Activated naive CD8-positive, alpha-beta T cell (primary cell): ENCODE measurements around the gene ACTN2.

Experiments
- H3K27ac Mint-ChIP-seq: one replicate; pipeline ENCODE4 v1.8.0; 2021; ENCODE audit warnings: mixed read lengths
- H3K27me3 Mint-ChIP-seq: one replicate; pipeline ENCODE4 v1.8.0; 2021; ENCODE audit warnings: mixed read lengths
- H3K36me3 Mint-ChIP-seq: one replicate; pipeline ENCODE4 v1.8.0; 2021; ENCODE audit warnings: mixed read lengths
- H3K4me1 Mint-ChIP-seq: one replicate; pipeline ENCODE4 v1.8.0; 2021; ENCODE audit warnings: low read depth, mixed read lengths
- H3K4me3 Mint-ChIP-seq: one replicate; pipeline ENCODE4 v1.8.0; 2021; ENCODE audit warnings: mild to moderate bottlenecking, mixed read lengths
- H3K9me3 Mint-ChIP-seq: one replicate; pipeline ENCODE4 v1.8.0; 2021; ENCODE audit warnings: low read depth, mixed read lengths

ACTN2 gene

GRCh38 chr1:236744533-236744932 is 58.2 kb downstream of the ACTN2 start:
- no peaks in the 10 kb centered on the region for H3K9me3 Mint-ChIP-seq

GRCh38 chr1:236746785-236747184 is 60.5 kb downstream of the ACTN2 start:
- Mint-ChIP-seq H3K9me3 (no peaks in the 10 kb centered on the region), H3K4me3 (no peak overlapping the region), H3K27me3 (no peaks in the 10 kb centered on the region), H3K27ac (no peak overlapping the region), H3K36me3 (no peaks in the 10 kb centered on the region), H3K4me1 (no peaks in the 10 kb centered on the region)

More at GRCh38 chr1:236744533-236744932, 58.2 kb downstream of the ACTN2 start:
- Mint-ChIP-seq H3K27me3 (peaks cover 1% of the 10 kb centered on the region), H3K36me3 (no peaks in the 10 kb centered on the region), H3K27ac (no peak overlapping the region), H3K4me1 (no peaks in the 10 kb centered on the region), H3K4me3 (no peak overlapping the region)

DNA sequence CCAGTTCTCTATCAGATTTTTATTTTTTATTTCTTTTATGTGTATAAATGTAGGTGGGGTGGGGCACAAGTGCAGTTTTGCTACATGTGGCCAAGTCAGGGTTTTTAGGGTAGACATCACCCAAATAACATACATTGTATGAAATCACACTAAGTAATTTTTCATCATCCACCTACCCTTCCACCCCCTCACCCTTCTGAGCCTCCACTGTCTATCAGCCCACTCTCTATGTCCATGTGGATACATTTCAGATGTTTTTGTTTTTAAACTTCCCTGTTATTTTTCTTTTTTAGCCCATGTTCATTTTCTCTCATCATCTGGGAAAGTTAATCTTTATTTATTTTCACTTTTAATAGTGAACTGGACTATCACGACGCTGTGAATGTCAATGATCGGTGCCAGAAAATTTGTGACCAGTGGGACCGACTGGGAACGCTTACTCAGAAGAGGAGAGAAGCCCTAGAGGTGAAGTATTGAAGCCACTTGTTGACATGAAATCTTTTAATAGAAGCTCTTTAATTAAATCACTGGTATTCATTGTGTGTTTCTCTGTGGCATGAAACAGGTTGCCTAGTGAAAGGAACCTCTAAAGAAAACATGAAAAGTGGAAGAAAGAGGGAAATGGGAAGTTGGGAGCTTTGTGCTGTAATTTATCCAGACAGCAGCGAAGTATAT is 61.1 kb downstream of the ACTN2 start:
- H3K36me3 Mint-ChIP-seq = no peaks in the 10 kb centered on the region
- H3K27me3 Mint-ChIP-seq = no peaks in the 10 kb centered on the region
- H3K4me3 Mint-ChIP-seq = no peak overlapping the region
- no peaks in the 10 kb centered on the region for H3K4me1 Mint-ChIP-seq
- H3K9me3 Mint-ChIP-seq = no peaks in the 10 kb centered on the region
- H3K27ac Mint-ChIP-seq = no peak overlapping the region

- Mint-ChIP-seq H3K4me1 (no peaks in the 10 kb centered on the region), H3K36me3 (no peaks in the 10 kb centered on the region), H3K4me3 (no peak overlapping the region), H3K27me3 (no peaks in the 10 kb centered on the region), H3K9me3 (no peaks in the 10 kb centered on the region), H3K27ac (no peak overlapping the region)
Observed at GRCh38 chr1:236748268-236748870, 62.1 kb downstream of the ACTN2 start.

GRCh38 chr1:236750928-236751327 is 64.6 kb downstream of the ACTN2 start:
- no peaks in the 10 kb centered on the region for H3K4me1 Mint-ChIP-seq
- H3K4me3 Mint-ChIP-seq = no peak overlapping the region
- no peaks in the 10 kb centered on the region for H3K36me3 Mint-ChIP-seq
- H3K27ac Mint-ChIP-seq = no peak overlapping the region
- no peaks in the 10 kb centered on the region for H3K27me3 Mint-ChIP-seq
- no peaks in the 10 kb centered on the region for H3K9me3 Mint-ChIP-seq

- no peak overlapping the region for H3K27ac Mint-ChIP-seq
- H3K4me1 Mint-ChIP-seq = no peaks in the 10 kb centered on the region
- no peaks in the 10 kb centered on the region for H3K36me3 Mint-ChIP-seq
Observed at GRCh38 chr1:236751385-236751784, 65.1 kb downstream of the ACTN2 start.

DNA sequence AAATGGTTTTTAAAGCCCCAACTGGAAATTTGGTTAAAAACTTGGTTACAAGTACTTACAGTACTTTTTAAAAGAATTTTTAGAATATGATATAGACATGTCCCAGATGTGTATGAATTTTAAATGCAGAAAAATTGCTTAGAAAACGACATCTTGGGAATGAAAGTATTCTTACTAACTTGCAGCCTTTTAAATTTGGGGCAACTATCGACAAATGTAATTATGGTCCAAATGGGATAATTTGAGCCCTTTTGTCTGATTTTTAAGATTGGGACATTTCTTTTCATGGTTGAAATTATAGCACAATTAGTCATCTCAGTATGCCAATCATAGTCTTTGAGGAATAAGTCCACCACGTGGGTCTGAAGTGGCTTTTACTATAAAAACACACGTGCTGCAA is 65.6 kb downstream of the ACTN2 start:
- no peaks in the 10 kb centered on the region for H3K9me3 Mint-ChIP-seq
- H3K36me3 Mint-ChIP-seq = no peaks in the 10 kb centered on the region
- H3K27ac Mint-ChIP-seq = no peak overlapping the region
- H3K4me3 Mint-ChIP-seq = no peak overlapping the region
- H3K27me3 Mint-ChIP-seq = no peaks in the 10 kb centered on the region
- no peaks in the 10 kb centered on the region for H3K4me1 Mint-ChIP-seq

More at GRCh38 chr1:236751385-236751784, 65.1 kb downstream of the ACTN2 start:
- Mint-ChIP-seq H3K4me3 (no peak overlapping the region), H3K9me3 (no peaks in the 10 kb centered on the region), H3K27me3 (no peaks in the 10 kb centered on the region)

- H3K36me3 Mint-ChIP-seq = no peaks in the 10 kb centered on the region
- no peak overlapping the region for H3K4me3 Mint-ChIP-seq
- no peaks in the 10 kb centered on the region for H3K9me3 Mint-ChIP-seq
- H3K27me3 Mint-ChIP-seq = no peaks in the 10 kb centered on the region
- H3K27ac Mint-ChIP-seq = no peak overlapping the region
- H3K4me1 Mint-ChIP-seq = no peaks in the 10 kb centered on the region
Observed at GRCh38 chr1:236753516-236753915, 67.2 kb downstream of the ACTN2 start.

GRCh38 chr1:236753964-236754363 is 67.7 kb downstream of the ACTN2 start:
- Mint-ChIP-seq H3K9me3 (no peaks in the 10 kb centered on the region), H3K27ac (no peak overlapping the region), H3K36me3 (no peaks in the 10 kb centered on the region), H3K4me3 (no peak overlapping the region), H3K4me1 (no peaks in the 10 kb centered on the region), H3K27me3 (no peaks in the 10 kb centered on the region)

- Mint-ChIP-seq H3K36me3 (no peaks in the 10 kb centered on the region), H3K4me1 (peaks cover 2% of the 10 kb centered on the region), H3K27me3 (no peaks in the 10 kb centered on the region), H3K9me3 (no peaks in the 10 kb centered on the region), H3K27ac (no peak overlapping the region), H3K4me3 (no peak overlapping the region)
Observed at GRCh38 chr1:236754525-236755210, 68.4 kb downstream of the ACTN2 start.

GRCh38 chr1:236757640-236758039 is 71.3 kb downstream of the ACTN2 start:
- no peak overlapping the region for H3K4me3 Mint-ChIP-seq
- H3K27ac Mint-ChIP-seq = no peak overlapping the region
- H3K4me1 Mint-ChIP-seq = peaks cover 2% of the 10 kb centered on the region
- no peaks in the 10 kb centered on the region for H3K27me3 Mint-ChIP-seq
- H3K36me3 Mint-ChIP-seq = no peaks in the 10 kb centered on the region
- H3K9me3 Mint-ChIP-seq = no peaks in the 10 kb centered on the region

- H3K4me1 Mint-ChIP-seq = peaks cover 2% of the 10 kb centered on the region
- H3K9me3 Mint-ChIP-seq = no peaks in the 10 kb centered on the region
- H3K36me3 Mint-ChIP-seq = no peaks in the 10 kb centered on the region
- H3K27me3 Mint-ChIP-seq = no peaks in the 10 kb centered on the region
- no peak overlapping the region for H3K27ac Mint-ChIP-seq
- H3K4me3 Mint-ChIP-seq = no peak overlapping the region
Observed at GRCh38 chr1:236759252-236759859, 73.1 kb downstream of the ACTN2 start.

DNA sequence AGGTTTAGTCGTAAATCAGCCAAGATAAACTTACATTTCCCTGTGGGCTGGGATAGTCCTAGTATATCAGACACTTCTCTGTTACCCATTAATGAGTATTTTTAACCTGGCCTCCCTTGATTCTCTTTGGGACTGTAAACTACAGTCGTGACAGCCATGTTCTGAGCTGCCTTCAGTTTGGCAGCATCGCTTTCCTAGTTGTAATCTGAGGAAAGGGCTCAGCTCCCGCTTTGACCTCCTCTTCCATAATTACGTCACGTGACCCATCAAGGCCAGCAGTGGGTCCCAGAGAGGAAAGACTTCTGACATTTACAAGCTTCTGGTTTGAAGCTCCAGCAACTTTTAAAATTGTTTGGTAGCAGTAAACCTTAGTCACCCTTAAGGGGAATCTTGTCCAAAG is 74.2 kb downstream of the ACTN2 start:
- H3K27me3 Mint-ChIP-seq = no peaks in the 10 kb centered on the region
- H3K4me1 Mint-ChIP-seq = peaks cover 2% of the 10 kb centered on the region
- no peak overlapping the region for H3K27ac Mint-ChIP-seq
- no peak overlapping the region for H3K4me3 Mint-ChIP-seq
- H3K9me3 Mint-ChIP-seq = no peaks in the 10 kb centered on the region
- no peaks in the 10 kb centered on the region for H3K36me3 Mint-ChIP-seq

DNA sequence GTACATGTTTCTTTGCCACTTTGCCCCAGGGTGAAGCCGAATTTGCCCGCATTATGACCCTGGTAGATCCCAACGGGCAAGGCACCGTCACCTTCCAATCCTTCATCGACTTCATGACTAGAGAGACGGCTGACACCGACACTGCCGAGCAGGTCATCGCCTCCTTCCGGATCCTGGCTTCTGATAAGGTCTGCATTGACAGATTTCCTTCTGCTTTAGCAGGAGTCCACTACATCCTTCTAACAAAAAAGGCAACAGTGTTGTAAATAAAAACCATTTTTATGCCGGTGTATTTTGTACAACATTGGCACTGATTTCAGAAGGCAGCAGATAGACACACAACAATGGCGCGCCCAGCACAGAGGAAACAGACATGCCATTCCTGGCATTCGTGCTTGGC is 74.7 kb downstream of the ACTN2 start:
- Mint-ChIP-seq H3K27me3 (peaks cover 4% of the 10 kb centered on the region), H3K4me3 (no peak overlapping the region), H3K27ac (no peak overlapping the region), H3K36me3 (no peaks in the 10 kb centered on the region), H3K9me3 (no peaks in the 10 kb centered on the region), H3K4me1 (peaks cover 2% of the 10 kb centered on the region)

DNA sequence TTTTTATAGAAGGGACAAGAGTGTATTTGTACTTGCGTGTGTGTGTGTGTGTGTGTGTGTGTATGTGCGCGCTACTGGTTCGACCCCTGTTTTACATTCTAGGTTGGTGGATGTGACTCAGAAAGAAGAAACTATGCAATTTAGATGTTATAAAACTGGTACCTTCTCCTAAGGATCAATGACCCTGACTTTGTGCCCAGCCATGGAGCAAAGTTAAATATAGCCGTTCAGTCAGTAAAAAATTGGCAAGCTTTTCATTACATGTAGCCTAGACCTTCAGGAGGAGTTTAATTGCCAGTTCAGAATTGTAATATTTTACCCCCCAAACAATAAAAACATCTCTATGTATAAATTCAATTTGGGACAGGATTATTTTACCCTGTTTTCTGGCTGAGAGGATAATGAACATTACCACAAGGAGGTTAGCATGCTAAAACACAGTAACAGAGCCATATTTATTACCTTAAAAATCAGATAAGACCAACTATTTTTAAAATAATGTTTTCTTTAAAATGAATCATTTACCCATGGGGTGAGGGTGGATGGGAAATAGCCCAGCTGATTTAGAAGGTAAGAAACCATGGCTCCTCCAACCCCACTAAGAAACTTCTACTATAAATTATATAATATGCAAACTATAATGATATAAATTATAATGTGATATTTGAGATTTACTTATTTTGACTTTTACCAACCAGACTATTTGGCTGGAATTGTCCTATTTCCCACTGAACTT is 75.3 kb downstream of the ACTN2 start:
- no peaks in the 10 kb centered on the region for H3K36me3 Mint-ChIP-seq
- no peak overlapping the region for H3K27ac Mint-ChIP-seq
- H3K4me1 Mint-ChIP-seq = peaks cover 2% of the 10 kb centered on the region
- H3K4me3 Mint-ChIP-seq = no peak overlapping the region
- peaks cover 4% of the 10 kb centered on the region for H3K27me3 Mint-ChIP-seq
- H3K9me3 Mint-ChIP-seq = no peaks in the 10 kb centered on the region
